Colonic mucosa (tissue), 4 donors: Measurements from ENCODE around the gene MED28. TPM values are rescaled to one million over a fixed set of nuclear protein-coding genes. Genes with fewer than 3 reads are reported as not detected.

Experiments
- DNase-seq: peaks from one replicate; pipeline ENCODE4 v3.0.0-alpha.2; 2020
- H3K27ac ChIP-seq: fragments of 200-600 bp; one replicate; pipeline ENCODE4 v1.8.0; 2021
- H3K27me3 ChIP-seq: fragments of 200-600 bp; one replicate; pipeline ENCODE4 v1.8.0; 2021
- H3K36me3 ChIP-seq: fragments of 200-600 bp; one replicate; pipeline ENCODE4 v1.8.0; 2021
- H3K4me1 ChIP-seq: fragments of 200-600 bp; one replicate; pipeline ENCODE4 v1.8.0; 2021; ENCODE audit warnings: mild to moderate bottlenecking
- H3K4me3 ChIP-seq: fragments of 200-600 bp; one replicate; pipeline ENCODE4 v1.8.0; 2021
- H3K9ac ChIP-seq, 2 donors: one replicate each; pipeline ENCODE4 v1.7.0; 2013; ENCODE audit warnings: control low read depth in 2 of 2, low read depth in 2 of 2, low read length in 2 of 2
- H3K9me3 ChIP-seq: fragments of 200-600 bp; one replicate; pipeline ENCODE4 v1.8.0; 2021
- intact Hi-C: fragments of 100-400 bp; cut with DNase I; formaldehyde crosslinking; loops from one replicate; pipeline ENCODE4 v1.14.1; 2022
- total RNA-seq, 2 donors: library from RNA; stranded (reverse); fragmentation: NEBNext Ultra II Directional in 1 of 2; extraction: Animal tissue kit (Norgen Biotek cat#: 25700) in 1 of 2; gene quantifications; one replicate each; pipeline ENCODE4 v1.2.1, GENCODE V29; 2021
- TF ChIP-seq, protein P1 (sequence below): fragments of 200-600 bp; IDR thresholded peaks from one replicate; pipeline ENCODE4 v1.8.0; 2022; ENCODE audit warnings: antibody characterized with exemption, mild to moderate bottlenecking
- donor health status: healthy.
- donor health status: DM: no; HTN: no; CAD: no.
- donor health status: DM: no; HTN: no; CAD: no.

The MED28 gene
- total RNA-seq, 2 donors from 2014 or later, result 36.7 to 48.1 TPM

- TF ChIP-seq, protein P1, sequence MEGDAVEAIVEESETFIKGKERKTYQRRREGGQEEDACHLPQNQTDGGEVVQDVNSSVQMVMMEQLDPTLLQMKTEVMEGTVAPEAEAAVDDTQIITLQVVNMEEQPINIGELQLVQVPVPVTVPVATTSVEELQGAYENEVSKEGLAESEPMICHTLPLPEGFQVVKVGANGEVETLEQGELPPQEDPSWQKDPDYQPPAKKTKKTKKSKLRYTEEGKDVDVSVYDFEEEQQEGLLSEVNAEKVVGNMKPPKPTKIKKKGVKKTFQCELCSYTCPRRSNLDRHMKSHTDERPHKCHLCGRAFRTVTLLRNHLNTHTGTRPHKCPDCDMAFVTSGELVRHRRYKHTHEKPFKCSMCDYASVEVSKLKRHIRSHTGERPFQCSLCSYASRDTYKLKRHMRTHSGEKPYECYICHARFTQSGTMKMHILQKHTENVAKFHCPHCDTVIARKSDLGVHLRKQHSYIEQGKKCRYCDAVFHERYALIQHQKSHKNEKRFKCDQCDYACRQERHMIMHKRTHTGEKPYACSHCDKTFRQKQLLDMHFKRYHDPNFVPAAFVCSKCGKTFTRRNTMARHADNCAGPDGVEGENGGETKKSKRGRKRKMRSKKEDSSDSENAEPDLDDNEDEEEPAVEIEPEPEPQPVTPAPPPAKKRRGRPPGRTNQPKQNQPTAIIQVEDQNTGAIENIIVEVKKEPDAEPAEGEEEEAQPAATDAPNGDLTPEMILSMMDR, result no peak
- Histone ChIP-seq H3K27me3 (no peaks in the 10 kb centered on the region), H3K4me3 (no peak overlapping the region), H3K9ac (no peak overlapping the region), H3K36me3 (no peaks in the 10 kb centered on the region), H3K27ac (no peak overlapping the region), H3K4me1 (no peaks in the 10 kb centered on the region), H3K9me3 (no peaks in the 10 kb centered on the region)
- no peak for DNase-seq
- intact Hi-C loops, result no loop called here
Observed at GRCh38 chr4:17680559-17681280, 66.3 kb downstream of the MED28 start.

- H3K4me1 ChIP-seq, result no peaks in the 10 kb centered on the region
- no peaks in the 10 kb centered on the region for H3K27me3 ChIP-seq
- TF ChIP-seq, protein P1, result no peak
- H3K27ac ChIP-seq, result no peak overlapping the region
- no peaks in the 10 kb centered on the region for H3K36me3 ChIP-seq
- intact Hi-C loops, result no loop called here
- no peak overlapping the region for H3K9ac ChIP-seq
- no peaks in the 10 kb centered on the region for H3K9me3 ChIP-seq
- H3K4me3 ChIP-seq, result no peak overlapping the region
- no peak for DNase-seq
Observed at GRCh38 chr4:17681281-17682221, 67.1 kb downstream of the MED28 start.

- TF ChIP-seq, protein P1, result no peak
- H3K27me3 ChIP-seq, result no peaks in the 10 kb centered on the region
Observed at GRCh38 chr4:17682222-17682566, 67.8 kb downstream of the MED28 start.

More at GRCh38 chr4:17682222-17682566, 67.8 kb downstream of the MED28 start:
- H3K4me3 ChIP-seq, result no peak overlapping the region
- no peak overlapping the region for H3K27ac ChIP-seq
- no peak for DNase-seq
- no peak overlapping the region for H3K9ac ChIP-seq
- H3K9me3 ChIP-seq, result no peaks in the 10 kb centered on the region
- intact Hi-C loops, result no loop called here
- H3K4me1 ChIP-seq, result no peaks in the 10 kb centered on the region
- H3K36me3 ChIP-seq, result no peaks in the 10 kb centered on the region

Other genes starting within 250 kb of the MED28 start
- 10 to 100 TPM; 27.2 to 27.3 TPM for gene QDPR, start 102.6 kb upstream of the MED28 start, total RNA-seq
- gene CLRN2, start 99.5 kb upstream of the MED28 start, total RNA-seq, result not detected
- 10 to 100 TPM; 59.3 to 63.8 TPM for gene LAP3, start 37.4 kb upstream of the MED28 start, total RNA-seq
- gene FAM184B, start 167.0 kb downstream of the MED28 start, total RNA-seq, result under 1 TPM; 0.19 to 0.94 TPM
- gene DCAF16, start 196.1 kb downstream of the MED28 start, total RNA-seq, result 10 to 100 TPM; 20.4 to 34.0 TPM
- gene NCAPG, start 196.3 kb downstream of the MED28 start, total RNA-seq, result 10 to 100 TPM; 10.7 to 38.8 TPM